ENCODE results near the gene YEATS4. TPM values are rescaled to one million over a fixed set of nuclear protein-coding genes. Genes with fewer than 3 reads are reported as not detected.

The YEATS4 gene
- total RNA-seq, 1 donor from 2014 or later, result 31.4 TPM

DNA sequence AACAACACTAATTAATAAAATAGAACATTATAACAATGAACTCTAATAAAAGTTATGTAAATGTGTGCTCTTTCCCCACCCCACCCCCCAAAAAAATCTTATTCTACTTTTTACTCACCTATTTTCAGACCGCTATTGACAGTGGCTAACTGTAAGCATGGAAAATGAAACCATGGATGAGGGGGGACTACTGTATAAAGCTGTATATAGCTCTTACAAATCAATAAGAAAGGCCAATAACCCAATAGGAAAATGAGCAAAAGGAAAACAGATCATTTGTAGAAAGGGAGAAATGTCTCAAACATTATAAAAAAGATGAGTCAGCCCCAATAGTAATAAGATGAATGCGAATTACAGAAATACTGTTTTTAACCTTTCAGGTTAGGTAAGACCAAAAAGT is 27.4 kb downstream of the YEATS4 start:
- intact Hi-C loops (cut with micrococcal nuclease), result loop anchor here (5.0 kb wide), 2 partner anchors 35 to 85 kb away; partner anchors contain the start of gene FRS2

DNA sequence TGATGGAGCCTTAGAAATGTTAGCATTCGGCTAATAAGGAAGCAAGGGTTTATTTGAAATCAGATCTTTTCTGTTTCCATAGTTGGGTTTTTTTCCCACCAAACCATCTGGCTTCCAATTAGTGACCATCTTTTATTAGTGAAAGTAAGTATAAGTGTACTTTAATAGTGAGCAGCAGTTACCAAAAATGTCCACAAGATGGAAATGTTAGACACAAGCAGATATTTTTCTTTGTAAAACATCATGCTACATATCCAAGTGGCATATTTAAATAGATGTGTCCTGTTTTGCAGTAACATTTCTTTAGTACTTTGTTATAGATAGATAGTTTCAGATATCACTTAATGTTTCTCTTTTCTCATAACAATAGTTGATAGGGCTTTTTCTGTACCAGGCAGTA is 28.8 kb downstream of the YEATS4 start:
- intact Hi-C loops (cut with micrococcal nuclease), result loop anchor here (1.0 to 5.0 kb wide), 4 partner anchors 36 to 251 kb away; partner anchors contain the start of gene FRS2

DNA sequence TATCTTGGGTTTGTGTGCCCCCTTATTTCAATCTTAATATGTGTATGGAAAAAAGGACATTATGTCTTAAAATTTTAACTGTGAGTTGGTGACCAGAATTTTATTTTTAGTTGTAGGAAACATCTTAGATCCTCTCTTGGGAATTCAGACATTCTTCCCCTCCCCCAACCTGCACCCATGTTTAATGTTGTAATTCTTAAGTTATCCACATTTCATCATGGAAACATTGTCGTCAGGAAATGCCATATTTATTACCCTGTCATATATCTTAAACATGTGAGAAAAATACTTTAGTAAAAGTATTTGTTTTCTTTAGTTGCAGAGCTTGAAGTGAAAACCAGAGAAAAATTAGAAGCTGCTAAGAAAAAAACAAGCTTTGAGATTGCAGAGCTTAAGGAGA is 30.3 kb downstream of the YEATS4 start:
- intact Hi-C loops (cut with micrococcal nuclease), result loop anchor here (5.0 kb wide), 2 partner anchors 38 to 82 kb away; partner anchors contain the start of gene FRS2

DNA sequence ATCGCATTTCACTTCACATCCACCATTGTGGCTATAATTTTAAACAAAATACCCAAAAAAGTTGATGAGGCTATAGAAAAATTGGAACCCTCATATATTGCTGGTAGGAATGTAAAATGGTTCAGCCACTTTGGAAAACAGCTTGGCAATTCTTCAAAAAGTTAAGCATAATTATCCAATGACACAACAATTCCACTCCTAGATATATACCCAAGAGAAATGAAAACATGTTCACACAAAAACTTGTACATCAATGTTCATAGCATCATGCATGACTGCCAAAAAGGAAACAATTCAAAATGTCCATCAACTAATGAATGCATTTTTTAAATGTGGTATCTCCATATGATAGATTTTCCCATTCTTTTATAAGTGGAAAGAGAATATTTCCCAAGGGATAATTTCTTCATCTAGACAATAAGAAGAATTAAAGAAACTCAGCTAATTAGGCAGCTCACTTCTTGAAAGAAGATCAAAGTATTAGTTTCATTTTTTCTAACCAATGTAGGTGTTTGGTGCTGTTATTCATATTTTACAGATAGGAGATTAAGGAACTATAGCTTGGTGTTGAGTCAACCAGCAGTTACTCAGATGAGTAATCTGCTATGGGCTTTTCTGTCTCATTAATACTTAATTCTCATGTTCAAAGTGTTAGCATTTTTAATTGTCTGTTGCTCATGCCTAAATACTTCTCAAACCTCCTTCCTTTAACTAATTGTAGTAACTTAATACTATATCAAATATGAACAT is 32.8 kb downstream of the YEATS4 start:
- intact Hi-C loops (cut with micrococcal nuclease), result no loop called here

DNA sequence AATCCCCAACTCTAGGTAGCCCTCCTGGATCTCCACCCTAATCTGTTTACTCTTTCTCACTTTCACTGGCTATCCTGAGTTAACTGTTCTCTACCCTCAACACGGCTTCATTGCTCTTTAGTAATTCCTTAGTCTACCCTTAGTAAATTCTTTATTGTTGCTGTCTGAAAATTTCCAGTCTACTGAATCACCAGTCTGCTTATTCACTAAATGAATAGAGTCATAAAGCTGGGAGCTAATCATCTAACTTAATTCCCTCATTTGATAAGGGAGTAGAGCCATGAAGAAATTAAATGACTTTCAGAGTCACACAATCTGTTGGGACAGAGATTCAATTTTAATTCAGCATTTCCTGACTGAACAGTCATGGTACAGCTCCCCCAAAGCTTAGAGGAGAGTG is 36.5 kb downstream of the YEATS4 start:
- intact Hi-C loops (cut with micrococcal nuclease), result no loop called here

DNA sequence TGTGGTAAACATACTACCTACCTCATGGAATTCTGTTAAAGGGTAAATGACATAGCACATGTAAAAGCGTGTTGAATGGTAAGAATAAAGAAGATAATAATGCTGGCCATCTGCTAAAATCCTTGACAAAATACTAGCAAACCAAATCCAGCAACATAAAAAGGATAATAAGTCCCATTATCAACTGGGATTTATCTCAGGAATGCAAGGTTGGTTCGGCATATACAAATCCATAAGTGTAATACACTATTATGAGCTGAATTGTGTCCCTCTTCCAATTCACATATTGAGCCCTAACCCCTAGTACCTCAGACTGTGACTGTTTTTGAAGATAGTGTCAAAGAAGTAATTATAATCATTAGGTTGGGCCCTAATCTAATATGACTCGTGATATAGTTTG is 37.4 kb downstream of the YEATS4 start:
- intact Hi-C loops (cut with micrococcal nuclease), result no loop called here

DNA sequence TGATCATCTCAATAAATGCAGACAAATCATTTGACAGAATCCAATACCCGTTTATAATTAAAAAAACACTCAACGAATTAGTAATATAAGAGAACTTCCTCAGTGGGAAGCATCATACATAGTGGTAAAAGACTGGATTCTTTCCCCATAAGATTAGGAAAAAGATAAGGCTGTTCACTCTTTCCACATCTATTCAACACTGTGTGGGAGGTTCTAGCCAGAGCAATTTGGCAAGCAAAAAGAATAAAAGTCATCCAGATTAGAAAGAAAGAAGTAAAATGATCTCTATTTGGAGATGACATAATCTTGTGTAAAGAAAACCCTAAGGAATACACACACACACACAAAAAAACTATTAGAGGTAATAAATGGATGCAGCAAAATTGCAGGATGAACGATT is 38.4 kb downstream of the YEATS4 start:
- intact Hi-C loops (cut with micrococcal nuclease), result no loop called here

DNA sequence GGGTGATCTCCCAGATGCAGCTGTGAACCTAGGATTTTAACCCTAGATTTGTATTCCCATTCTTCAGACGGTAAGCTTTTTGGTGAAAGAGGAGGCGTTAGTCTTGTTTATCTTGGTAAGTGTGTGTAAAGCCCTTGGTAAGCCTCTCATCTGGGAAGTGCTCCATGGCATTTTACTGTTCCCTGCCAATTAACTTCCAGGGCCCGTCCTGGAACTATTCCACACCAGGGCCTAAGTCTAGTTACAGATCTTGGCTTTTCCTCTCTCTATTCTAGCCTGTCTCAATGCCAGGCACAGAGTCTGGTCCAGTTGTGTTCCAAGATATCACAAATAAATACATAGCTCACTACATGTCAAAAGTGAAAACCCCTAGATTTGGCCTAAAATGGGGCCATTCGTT is 42.4 kb downstream of the YEATS4 start:
- intact Hi-C loops (cut with micrococcal nuclease), result loop anchor here (2.0 kb wide), 1 partner anchor 55 kb away; no protein-coding TSS in a partner anchor

DNA sequence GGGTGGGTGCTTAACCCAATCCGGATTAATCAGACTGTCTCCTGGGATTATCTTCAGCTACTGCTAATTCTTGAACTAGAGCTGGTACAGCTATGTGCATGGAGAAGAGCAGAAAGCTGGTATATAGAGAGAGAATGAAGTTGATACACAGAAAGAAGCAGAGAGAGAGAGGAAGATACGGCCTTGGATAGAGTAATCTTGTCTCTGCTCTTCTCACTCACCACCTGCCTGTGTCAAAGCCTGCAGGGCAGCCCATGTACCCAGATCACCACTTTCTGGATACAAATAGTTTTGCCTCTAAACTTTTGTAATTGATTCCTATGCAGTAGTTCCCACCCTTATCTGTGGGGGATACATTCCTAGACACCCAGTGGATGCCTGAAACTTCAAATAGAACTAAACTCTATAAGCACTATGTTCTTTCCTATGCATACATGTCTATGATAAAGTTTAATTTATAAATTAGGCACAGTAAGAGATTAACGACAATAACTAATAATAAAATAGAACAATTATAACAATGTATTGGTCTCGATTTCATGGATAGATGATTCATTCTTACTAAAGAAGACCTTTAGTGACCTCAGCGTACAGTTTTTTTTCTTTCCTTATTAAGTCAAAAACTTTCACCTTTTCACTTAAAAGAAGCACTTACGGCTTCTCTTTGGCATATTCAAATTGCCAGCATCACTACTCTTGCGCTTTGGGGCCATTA is 45.5 kb downstream of the YEATS4 start:
- intact Hi-C loops (cut with micrococcal nuclease), result no loop called here

DNA sequence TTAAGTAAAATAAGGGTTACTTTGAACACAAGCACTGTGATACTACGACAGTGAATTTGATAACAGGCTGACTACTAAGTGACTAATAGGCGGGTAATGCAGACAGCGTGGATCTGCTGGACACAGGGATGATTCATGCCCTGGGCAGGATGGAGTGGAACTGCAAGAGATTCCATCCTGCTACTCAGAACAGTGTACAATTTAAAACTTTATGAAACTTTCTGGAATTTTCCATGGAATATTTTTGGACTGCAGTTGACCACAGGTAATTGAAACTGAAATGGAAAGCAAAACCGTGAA is 46.0 kb downstream of the YEATS4 start:
- intact Hi-C loops (cut with micrococcal nuclease), result no loop called here

DNA sequence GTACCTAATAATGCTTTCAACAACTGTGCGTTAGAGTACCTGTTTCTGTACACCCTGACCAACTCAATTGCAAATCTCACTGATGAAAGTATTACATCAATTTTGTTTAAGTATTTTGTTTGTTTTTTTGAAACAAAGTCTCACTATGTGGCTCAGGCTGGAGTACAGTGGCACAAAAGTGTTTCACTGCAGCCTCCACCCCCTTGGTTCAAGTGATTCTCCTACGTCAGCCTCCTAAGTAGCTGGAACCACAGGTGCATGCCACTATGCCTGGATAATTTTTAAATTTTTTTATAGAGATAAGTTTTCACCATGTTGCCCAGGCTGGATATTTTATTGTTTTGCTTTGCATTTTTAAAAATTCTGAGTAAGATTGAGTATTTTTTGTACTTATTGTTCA is 46.7 kb downstream of the YEATS4 start:
- intact Hi-C loops (cut with micrococcal nuclease), result no loop called here

DNA sequence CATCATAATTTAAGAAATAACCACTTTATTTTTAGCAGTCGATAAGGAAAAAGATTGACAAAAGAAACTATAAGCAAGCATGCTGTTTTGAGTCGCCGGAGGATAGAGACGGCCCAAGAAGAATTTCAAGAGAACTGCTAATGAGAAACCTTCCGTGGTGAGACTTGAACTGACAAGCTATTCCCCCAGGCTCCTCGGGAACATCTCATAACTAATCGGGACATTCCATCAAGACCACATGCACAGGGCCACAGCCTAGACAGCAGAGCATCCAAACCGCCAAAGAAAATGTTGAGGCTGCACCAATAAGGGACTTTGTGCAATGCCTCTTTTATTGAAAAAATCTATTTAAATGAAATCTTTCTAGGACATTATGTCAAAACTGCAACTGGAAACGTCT is 51.0 kb downstream of the YEATS4 start:
- intact Hi-C loops (cut with micrococcal nuclease), result no loop called here

DNA sequence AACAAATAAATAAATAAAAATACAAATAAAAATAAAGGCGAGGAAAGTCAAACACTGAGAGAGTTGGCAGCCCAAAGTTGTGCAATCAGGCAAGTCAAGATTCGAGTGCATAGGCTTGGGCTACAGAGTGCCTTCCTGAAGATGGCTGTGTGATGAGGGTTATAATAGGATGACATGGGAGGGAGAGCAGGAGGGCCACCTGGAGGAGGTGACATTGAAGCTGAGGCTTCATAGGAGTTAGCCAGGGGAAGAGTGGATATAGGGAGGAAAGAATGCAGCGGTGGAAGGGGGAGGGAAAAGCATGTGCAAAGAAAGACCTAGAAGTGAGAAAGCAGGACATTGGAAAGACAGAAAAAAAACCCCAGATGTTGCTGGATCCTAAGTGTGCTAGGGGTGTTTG is 53.1 kb downstream of the YEATS4 start:
- intact Hi-C loops (cut with micrococcal nuclease), result no loop called here

DNA sequence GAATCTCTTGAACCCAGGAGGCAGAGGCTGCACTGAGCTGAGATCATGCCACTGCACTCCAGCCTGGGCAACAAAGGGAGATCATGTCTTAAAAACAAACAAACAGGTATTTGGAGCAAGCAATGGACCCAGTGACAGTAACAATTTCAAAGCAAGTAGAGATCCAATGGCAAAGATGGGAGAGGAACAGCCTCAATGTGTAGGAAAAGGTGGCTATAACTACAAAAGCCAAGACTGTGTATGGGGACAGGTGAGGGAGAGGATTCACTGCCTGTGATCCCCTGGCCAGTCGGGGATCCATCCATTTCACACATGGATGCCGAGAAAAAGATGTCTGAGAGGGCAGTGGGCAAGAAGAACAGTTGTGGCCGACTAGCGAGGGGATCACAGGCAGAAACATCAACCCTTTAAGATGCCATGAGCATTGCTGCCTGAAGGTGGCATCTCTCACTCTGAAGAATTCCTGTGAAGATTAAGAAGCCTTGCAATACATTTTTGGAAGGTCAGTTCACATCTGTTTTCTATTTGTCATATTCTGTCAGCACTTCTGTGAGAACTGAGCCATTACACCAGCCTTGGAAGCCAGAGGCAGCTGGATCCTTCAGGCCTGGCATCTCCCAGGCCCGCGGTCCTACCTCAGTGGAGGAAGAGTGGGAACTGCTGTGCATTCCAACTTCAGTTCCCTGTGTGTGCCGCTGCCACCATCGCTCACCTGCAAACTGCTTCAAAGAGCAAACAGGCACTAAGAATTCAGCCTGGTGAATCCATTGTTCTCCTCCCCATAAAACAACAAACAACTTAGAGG is 56.1 kb downstream of the YEATS4 start:
- intact Hi-C loops (cut with micrococcal nuclease), result loop anchor here (1.0 kb wide), 1 partner anchor 155 kb away; no protein-coding TSS in a partner anchor

DNA sequence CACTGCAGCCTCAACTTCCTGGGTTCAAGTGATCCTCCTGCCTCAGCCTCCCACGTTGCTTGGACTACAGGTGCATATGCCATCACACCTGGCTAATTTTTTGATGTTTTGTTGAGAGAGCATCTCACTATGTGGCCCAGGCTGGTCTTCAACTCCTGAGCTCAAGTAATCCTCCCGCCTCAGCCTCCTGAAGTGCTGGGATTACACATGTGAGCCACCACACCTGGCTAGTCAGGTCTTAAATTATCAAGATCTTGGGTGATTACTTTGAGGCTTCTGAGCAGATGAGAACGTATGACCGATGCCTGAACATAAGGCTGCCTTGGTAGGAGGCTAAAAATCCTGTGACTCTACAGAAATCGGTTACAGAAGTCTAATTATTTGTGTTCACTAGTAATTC is 57.7 kb downstream of the YEATS4 start:
- intact Hi-C loops (cut with micrococcal nuclease), result no loop called here

DNA sequence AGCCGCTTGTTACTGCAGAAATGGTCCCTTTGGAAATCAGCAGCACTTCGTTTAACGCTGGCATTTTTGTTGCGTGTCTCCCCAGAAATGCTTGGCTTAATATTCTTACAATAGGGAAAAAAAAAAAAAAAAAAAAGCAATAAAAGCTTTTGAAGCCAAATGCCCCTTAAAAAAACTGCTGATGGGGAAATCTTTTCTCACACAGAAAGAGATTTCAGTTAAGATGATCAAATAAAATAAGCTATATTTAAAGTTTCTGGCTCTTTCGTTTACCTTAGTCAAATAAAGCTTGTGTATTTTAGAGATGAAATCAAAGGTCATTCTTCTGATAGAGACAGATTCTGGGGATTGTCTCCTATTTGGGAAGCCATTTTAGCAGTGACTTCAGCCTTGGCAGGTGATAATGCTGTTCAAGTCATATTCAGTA is 58.2 kb downstream of the YEATS4 start:
- intact Hi-C loops (cut with micrococcal nuclease), result no loop called here

DNA sequence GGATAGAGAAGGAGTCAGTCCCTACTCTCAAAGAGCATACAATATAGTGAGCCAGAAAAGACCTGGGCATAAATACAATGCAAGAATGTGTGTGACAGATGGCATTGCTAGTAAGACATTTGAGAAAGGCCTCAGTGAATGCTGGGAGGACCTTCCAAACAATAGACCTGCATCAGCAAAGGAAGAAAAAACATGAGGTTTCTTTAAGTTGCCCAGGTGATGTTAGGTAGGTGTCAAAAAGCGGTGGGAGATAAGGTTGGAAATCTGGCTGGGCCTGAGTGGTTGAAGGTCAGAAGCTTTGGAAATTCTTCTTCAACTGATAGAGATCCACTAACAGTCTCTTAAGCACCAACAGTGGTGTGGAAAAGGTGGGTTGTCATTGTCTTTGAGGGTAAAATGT is 60.2 kb downstream of the YEATS4 start:
- intact Hi-C loops (cut with micrococcal nuclease), result no loop called here

DNA sequence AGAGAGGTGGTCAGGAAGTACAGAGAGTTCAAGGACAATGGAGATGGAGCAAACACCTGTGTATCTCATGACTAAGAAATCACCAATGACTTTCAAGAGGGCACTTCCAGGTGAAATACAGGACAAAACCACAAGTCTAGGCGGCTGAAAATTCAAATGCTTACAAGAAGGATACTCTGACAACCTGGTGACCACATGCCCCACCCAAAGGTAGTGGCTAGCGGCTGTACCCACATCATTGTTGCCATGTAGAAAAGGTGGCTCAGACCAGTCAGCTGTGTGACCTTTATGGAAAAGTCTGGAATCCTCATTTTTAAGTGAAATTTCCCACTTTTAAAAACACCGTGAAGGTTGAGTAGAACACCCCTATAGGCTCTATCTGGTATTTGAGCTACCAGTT is 62.0 kb downstream of the YEATS4 start:
- intact Hi-C loops (cut with micrococcal nuclease), result no loop called here

DNA sequence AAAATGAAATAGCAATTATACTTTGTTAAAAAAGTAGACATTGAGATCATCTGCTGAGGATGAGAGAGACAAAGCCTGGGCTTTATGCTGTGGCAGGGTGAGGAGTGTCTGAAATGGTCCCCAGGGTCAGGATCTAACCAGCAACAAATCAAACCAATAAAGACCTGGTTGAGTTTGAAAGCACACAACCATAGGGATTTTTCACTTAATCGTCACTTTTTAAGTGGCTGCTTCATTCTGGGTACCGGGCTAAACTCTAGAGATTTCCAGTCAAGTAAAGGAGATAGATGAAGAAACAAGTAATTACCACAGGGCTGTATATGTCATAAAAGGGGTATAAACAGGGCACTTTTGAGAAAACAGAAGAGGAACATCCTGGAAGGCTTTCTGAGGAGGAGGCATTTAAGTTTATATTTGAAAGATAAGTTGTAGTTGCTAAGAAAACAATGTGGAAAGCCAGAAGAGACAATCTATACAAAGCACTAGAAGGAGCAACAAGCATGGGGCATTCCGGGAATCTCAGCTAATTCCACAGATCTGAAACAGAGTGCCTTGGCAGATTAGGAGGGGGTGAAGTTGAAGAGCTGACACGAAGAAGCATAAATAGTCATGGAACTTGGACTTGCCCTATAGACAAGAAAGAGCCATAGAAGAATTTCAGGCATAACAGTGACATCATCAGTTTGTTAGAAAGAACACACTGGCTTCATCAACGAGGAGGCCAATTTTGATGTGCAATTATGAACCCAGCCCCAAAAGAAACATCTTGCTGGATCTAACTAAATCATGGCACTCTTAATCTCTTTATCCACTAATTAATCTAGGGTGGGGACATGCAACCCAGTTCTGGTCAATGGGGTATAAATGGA is 63.7 kb downstream of the YEATS4 start:
- intact Hi-C loops (cut with micrococcal nuclease), result no loop called here

DNA sequence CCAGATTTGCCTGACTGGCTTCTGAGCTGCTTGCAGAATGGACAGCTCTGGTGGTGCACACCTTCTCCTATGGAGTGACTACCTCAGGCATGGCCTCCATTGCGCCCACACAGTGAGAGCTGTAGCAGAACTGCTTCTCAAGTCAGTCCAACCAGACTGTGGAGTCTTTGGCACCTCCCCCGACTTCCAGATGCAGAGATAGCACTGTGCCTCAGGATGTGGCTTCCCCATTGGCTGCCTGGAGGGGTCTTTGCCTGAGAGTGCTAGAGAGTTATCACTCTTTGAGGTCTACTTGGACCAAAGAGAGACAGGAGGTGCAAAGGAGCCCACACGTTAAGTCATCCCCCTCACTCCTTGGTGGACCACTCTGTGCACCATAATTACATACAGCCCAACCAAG is 65.9 kb downstream of the YEATS4 start:
- intact Hi-C loops (cut with micrococcal nuclease), result no loop called here

Data from T-helper 1 cell treated with Interleukin-12 subunit alpha and Interleukin-12 subunit beta and Interleukin-4 antibody, amounts not matched to agents 30 ng/mL and 1 ng/mL, for 36 hours (primary cell).